HT-29 (cell line): ENCODE data around the gene KIF5B. TPM values are rescaled to one million over a fixed set of nuclear protein-coding genes. Genes with fewer than 3 reads are reported as not detected.
"Not testable (repeated sequence)": the region's sequence is repeated elsewhere in the genome, so short reads cannot be mapped to it uniquely, and the experiment has no call there.

ENCODE experiments used
- DNase-seq: peaks from one replicate; pipeline ENCODE4 v3.0.0-alpha.2; 2015; ENCODE audit warnings: low spot score
- total RNA-seq: library from RNA; depleted of rRNA; stranded (reverse); fragments of >200 nt; shearing (Covaris generic); gene quantifications from 2 replicates; pipeline ENCODE4 v1.2.3, GENCODE V29; 2014; rRNA removed

The KIF5B gene
- 51.0 TPM in 2 replicates for total RNA-seq

DNA sequence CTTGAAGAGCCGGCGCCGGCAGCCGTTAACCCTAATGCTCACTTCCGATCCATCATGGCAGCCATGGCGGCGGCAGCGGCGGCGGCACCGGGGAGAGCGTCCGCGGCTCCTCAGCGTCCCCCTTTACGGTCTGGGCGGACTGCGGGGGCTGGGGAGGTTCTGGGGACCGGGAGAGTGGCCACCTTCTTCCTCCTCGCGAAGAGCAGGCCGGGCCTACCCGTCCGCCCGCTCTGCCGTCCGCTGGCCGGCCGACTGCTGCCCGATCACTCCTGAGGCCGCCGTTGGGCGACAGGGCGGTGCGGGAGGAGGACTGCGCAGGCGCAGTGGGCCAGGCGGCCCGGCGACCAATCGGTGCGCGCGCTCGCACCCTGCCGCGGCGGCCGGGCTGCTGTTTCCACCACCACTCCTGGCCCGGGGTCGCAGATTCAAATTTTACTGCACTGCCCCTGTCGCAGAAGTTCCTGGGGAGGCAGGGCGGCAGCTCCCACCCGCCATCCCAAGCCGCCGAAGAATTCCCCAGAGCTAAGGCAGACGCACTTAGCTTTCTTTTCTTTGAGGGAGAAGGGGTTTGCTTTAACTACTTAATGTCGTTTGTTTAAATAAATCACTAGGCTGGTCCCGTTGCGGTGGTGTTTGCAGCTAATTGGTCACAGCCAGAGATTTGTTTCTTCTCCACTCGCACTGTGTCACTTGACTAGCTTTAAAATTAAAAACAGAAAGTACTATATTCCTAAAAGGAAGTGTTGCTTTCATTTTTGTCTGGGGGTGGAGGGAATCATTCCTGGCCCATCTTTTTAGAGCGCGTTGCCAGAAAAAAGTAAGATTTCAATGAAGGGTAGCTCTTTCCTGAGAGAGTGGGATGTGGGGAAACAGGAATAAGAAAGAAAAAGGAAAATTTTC lies at the start of gene KIF5B:
Gene KIF5B (minus strand): TSS at position 290 of the 900 bp plus-strand sequence. CDS start 452 bp downstream, outside the sequence.
- peak; percentile 91 for DNase-seq

DNA sequence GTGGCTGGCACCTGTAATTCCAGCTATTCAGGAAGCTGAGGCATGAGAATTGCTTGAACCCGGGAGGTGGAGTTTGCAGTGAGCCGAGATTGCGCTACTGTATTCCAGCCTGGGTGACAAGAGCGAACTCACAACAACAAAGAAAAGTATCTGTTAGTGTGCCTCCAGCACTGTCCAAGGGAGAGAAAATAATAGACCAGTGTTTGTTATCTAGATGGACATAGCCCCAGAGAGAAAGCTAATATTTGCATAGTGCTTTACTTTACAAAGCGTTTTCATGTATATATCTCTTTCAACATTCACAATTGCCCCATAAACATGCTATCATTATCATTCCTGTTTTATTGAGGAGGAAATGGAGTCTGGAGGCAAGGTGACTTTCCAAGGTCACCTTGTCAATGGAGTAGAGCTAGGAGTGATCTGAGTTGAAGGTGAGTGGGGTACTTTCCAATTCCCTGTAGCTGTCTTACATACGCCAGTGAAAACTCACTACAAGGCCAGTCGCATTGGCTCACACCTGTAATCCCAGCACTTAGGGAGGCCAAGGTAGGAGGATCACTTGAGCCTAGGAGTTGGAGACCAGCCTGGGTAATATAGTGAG lies 49.7 kb upstream of the KIF5B start:
- DNase-seq, result peak; percentile 14

DNA sequence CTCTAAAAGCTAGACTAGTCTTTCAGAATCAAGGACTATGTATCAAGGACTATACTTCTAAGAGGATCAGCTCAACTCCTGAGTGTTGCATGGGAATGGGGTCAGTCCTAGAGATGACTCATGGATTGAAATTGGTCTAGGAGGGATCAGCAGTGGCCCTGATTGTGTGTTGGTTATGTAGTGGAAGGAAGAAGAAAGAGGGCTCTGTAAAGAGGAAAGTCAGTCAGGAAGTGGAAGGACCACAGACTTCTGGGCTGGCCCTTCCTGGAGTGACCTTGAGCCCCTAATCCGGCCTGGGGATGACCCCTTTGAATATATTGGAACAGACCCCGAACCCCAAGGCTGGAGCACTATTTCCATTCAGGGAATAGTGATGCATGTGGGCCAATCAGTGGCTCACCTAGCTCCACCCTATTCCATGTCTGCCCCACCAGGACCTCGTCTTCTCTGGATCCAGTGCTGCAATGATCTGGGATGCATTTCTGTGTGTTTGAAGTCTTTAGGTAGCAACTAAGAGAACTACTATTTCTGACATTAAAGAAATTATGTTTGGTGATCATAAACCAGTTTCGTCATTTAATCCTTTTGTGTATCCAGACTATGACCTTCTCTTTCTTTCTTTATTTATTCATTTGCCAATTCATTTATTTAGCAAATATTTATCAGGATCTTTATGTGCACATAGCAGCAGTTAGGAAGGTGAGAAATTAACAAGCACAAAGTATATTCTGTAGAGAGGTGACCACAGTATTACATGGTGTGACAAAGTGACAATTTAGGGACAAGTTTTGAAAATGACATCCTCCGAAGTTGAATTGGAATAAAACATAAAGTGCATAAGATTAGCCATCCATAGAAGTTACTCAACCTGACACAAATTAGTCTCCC lies 48.6 kb upstream of the KIF5B start:
- DNase-seq, result no peak

DNA sequence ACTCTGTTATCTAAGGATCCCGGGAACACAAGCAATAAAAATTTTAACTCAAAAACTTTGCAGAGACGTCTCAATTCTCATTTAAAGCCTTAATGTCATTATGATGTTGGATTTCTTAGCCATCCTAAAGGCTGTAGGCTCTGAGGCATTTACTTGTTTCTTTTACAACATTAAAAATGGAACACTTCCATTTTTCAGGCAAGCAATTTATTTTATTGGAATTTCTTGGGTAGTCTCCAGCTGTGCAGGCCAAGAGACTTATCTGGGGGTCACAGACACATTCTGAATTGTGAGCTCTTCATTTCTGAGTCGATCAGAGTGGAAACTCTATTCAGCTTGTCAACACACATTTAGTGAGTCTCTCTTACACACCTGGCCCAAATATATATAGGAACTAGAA lies 48.0 kb upstream of the KIF5B start:
- no peak for DNase-seq

DNA sequence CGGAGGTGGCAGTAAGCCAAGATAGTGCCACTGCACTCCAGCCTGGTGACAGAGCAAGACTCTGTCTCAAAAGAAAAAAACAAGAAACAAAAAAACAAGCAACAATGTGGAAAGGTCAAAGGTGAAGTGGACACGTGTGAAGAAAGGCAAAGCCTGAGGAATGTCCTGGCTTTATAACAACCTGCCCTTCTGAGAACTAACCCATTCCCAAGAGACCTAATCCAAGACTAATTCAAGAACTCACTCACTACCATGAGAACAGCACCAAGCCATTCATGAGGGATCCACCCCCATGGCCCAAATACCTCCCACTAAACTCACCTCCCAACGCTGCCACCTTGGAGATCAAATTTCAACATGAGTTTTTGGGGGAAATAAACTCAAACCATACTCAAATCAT lies 47.5 kb upstream of the KIF5B start:
- DNase-seq, result no peak

DNA sequence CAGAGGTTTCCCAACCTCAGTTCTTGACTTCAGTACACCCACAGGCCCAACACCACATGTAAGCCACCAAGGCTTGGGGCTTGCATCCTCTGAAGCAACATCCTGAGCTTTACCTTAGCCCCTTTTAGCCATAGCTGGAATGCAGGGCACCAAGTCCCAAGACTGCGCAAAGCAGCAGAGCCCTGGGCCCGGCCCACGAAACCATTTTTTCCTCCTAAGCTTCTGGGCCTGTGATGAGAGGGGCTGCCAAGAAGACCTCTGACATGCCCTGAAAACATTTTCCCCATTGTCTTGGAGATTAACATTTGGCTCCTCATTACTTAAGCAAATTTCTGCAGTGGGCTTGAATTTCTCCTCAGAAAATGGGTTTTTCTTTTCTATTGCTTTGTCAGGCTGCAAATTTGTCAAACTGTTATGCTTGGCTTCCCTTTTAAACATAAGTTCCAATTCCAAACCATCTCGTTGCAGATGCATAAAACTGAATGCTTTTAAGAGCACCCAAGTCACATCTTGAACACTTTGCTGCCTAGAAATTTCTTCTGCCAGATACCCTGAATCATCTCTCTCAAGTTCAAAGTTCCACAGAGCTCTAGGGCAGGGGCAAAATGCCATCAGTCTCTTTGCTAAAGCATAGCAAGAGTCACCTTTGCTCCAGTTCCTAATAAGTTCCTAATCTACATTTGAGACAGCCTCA lies 42.5 kb upstream of the KIF5B start:
- not testable (repeated sequence) for DNase-seq

DNA sequence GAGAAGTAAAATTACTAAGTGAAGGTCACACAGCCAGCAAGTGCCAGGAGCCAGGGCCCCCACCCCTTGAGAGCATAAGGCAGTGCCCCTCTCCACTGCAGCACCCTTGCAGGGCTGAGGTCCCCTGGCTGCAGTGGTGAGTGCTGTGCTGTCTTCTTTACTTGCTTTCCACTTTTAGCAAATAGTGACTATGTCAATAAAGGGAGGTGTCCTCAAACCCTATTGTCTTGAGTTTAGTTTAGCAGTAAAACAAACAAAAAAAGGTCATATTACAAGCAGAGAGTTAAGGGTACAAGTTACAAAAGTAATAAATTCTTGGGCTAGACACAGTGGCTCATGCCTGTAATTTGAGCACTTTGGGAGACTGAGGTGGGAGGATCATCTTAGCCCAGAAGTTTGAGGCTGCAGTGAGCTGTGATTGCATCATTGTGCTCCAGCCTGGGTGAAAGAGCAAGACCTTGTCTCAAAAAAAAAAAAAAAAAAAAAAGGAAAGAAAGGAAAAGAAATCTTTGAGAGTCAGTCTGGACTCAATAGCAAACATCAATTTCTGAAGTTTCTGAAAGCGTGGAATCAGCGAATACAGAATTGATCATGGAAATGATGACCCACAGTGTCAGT lies 39.0 kb upstream of the KIF5B start:
- no peak for DNase-seq

DNA sequence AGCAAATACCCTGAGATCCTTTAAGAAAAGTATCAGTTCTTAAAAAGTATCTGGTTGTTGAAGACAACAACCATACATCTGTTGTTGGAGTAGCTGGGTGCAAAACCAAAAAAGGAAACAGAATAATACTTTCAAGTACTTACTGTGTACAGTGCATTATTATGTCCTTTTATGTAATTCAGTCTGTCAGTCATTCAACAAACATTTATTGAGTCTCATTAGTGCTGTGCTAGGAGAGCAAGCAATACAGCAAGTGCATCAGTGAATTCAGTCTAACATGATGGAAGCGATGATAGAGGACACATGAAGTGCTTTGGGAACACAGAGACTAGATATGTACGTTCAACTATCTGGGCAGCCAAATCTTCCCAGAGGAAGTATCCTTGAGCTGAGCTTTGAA lies 37.4 kb upstream of the KIF5B start:
- DNase-seq, result no peak

DNA sequence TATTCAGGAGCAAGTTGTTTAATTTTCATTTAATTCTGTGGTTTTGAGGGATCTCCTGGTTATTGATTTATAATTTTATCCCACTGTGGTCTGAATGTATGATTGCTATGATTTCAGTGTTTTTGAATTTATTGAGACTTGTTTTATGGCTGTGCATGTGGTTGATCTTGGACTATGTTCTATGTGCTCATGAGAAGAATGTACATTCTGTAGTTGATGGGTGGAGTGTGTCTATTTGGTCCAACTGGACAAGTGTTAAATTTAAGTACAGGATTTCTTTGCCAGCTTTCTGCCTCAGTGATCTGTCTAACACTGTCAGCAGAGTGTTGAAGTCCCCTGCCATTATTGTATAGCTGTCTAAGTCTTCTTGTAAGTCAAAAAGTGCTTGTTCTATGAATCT lies 34.8 kb upstream of the KIF5B start:
- no peak for DNase-seq

DNA sequence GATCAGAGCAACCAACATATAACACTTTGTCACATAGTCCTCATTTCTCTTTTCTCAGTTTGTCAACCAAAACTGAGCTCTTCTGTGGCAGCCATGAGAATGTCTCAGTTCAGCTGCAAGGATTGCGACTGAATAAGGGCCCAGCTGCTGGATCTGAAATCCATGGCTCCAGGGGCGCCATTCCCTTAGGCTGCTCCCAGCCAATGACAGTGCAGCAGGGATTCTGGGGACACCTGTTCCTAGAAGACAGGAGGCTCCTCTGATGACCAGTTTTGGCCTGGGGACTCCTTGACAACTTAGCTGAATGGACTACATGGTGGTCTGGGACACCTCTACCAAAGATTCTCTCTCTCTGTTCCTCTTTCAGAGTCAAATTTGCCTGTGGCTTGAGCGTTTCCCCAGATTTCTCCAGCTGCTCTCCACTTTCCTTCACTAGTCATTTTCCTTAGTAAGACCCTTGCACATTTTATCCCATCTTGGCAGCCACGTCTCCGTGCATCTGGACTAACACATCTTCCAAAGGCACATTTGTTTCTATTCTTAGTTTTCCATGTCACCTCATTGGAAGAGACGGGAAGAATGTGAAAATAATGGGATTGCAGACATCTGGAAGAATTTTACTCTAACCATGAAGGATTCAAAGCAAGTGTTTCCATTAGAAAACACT lies 28.1 kb upstream of the KIF5B start:
- DNase-seq, result no peak

DNA sequence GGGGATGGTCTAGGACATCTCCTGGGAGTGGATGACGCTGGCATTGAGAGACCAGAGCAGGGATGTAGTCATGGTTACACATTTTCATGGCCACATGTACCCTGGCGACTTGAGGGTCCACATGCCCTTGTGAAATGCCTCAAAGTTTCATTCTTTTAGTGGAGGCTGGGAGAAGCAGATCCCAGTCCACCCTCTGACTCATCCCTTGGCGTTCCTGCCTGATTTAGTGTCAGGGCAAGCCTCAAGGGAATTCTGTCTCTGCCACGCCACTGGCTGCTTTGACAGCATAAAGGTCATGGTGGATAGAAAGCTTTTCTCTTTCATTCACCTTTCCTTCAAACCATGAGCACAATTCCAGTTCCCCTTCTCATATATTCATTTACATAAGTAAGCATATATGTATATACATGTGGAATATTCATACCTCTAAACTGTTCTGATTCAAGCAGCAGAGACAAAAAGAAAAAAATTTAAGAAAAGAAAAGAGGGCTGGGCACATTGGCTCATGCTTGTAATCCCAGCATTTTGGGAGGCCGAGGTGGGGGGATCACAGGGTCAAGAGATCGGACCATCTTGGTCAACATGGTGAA lies 21.8 kb upstream of the KIF5B start:
- DNase-seq, result no peak

DNA sequence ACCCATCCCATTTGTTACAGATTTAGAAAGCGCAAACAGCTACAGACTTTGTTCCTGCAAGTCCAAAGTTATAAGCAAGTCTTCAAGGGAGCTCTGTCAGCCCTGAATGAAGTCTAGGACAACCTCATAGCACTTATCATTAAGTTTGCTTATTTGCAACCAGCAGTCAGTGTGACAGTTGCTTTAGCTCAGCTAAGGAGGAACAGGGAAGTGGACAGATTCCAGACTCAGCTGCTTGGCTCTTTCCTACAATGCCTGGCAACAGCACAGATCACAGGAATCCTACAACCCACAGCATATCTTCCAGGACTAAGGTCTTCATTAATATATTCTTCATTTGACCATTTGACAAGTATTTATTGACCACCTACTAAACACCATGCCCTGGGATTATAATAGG lies 17.4 kb upstream of the KIF5B start:
- no peak for DNase-seq

DNA sequence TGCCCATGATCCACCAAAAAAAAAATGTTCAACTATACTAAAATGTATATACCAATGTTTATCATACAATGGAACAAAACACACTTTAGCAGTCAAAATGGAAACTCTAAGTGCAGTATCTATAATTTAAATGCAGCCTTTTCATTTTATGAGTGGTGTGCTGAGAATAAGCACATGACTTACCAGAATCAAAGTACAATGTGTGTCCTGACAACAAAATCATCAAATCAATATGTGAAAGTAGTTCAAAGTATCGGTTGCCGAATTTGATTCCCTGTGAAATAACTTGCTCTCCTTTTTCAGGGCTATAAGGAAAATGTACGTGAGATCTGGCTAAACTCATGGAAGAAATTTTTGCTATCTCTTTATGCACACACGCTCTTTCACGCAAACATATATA lies 16.9 kb upstream of the KIF5B start:
- DNase-seq, result no peak

DNA sequence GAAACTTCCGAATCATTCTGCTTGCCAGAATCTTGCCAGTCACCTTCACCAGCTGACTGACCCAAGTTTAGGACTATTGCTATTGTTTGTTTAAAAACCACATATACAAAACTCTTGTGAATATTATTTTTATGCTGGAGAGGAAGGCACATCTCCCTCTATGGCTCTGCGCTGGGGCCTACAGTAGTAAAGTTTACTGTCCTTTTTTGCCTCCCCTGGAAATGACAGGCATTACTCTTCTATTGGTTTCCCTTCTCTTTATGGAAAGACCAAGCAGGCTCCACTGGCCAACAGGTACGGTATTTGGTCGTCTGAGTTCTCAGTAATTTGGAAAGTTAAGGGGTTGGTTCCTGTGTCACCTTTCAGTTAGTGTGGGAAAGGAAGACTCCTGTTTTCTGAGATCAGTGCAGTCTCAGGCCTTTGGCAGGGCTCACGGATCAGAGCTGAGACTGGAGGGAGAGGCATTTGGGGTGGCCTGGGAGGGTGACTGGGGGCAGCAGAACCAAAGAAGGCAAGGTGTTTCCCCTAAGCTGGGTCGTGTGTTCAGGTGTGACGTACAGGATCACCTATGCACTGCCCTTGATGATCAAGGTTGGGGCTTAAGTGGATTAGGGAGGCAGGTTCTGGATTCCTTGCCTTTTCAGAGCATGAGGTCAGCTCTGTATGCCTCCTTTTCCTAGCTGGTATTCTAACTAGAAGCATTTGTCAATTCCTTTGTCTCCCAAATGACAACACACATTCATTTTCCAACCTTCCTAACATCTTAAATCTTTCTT lies 16.0 kb upstream of the KIF5B start:
- DNase-seq, result no peak

DNA sequence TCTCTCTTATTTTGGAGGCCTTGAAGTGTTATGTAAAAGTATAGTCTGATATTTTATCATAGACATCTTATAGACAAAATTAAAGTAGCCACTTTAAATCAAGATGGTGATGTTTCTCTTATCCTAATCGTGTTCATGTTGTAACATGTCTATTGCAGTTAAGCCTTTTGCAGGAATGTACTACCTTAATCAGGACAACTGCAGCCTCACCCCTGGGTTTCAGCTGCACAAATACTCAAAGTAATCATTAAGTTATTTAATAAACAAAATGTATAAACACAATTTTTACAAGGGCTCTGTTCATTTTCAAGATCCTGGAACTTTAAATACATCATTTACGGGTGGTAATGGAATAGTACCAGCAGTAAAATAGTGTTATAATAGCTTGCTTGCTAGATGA lies 14.4 kb upstream of the KIF5B start:
- DNase-seq, result no peak

DNA sequence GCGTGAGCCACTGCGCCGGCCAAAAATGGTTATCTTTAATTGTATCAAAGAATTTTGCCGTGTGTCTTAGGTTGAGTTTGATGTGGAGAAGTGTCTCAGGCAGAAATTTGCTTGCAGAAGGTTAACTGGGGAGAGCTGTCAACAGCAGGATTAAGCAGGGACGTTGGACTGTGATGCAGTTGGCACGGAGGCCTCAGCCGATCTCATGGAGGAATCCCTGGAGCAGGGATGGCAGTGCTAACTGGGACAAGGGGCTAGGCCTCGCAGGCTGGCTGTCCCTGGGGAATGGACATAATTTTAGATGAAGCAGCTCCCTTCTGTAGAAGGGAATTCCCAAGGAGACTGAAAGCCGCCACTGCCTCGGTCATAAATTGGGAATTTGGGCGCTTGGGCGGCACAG lies 12.3 kb upstream of the KIF5B start:
- no peak for DNase-seq

DNA sequence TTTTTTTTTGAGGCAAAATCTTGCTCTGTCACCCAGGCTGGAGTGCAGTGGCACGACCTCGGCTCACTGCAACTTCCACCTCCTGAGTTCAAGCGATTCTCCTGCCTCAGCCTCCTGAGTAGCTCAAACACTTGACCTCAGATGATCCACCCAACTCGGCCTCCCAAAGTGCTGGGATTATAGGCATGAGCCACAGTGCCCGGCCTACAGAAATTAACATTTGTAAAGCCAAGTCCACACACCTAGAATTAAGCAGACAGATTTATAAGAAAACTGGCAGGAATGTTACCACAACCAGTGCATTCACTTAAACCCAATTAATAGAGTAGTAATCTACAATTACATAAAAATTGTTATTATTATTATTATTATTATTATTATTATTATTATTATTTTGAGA lies 11.7 kb upstream of the KIF5B start:
- DNase-seq, result not testable (repeated sequence)

DNA sequence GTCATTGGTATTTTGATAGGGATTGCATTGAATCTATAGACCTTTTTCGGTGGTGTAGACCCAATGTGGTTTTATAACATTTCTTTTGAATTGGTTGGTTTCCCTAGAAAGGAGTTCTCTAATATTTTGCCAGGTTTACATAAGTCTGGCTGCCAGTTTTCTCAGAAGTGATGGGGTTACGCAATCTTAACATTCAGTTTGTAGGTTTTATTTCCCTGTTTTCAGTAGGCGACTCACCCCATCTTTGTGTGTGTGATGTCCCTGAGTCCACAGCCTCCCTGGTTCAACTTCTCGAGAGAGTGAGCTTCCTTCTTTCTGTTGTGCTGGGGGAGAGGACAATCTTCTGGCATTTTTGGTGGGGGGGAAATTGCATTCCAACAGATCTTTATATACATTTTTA lies 9.6 kb upstream of the KIF5B start:
- DNase-seq, result no peak

DNA sequence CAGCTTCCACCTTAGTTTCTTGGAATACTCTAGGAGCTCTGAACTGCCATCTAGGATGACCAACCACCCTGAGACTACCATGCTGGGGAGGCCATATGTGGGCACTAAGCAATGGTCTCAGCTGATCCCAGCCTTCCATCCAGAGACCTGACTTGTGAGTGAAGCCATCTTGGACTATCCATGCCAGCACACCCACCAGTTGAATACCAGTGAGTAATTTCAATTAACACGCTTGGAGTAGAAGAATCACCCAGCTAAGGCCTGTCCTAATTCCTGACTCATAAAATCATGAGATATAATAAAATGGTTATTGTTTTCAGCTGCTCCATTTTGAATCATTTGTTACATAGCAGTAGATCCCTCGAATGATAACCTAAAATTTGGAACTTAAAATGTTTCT lies 5.2 kb upstream of the KIF5B start:
- no peak for DNase-seq
